ENCODE results near the gene ARSK. TPM values are rescaled to one million over a fixed set of nuclear protein-coding genes. Genes with fewer than 3 reads are reported as not detected.
A peak's percentile ranks its signal among the peaks of the same experiment; 100 is the strongest.

The ARSK gene, protein sequence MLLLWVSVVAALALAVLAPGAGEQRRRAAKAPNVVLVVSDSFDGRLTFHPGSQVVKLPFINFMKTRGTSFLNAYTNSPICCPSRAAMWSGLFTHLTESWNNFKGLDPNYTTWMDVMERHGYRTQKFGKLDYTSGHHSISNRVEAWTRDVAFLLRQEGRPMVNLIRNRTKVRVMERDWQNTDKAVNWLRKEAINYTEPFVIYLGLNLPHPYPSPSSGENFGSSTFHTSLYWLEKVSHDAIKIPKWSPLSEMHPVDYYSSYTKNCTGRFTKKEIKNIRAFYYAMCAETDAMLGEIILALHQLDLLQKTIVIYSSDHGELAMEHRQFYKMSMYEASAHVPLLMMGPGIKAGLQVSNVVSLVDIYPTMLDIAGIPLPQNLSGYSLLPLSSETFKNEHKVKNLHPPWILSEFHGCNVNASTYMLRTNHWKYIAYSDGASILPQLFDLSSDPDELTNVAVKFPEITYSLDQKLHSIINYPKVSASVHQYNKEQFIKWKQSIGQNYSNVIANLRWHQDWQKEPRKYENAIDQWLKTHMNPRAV
- total RNA-seq, result 1 to 10 TPM; 2.0 to 4.9 (median 3.6) TPM

GRCh38 chr5:95554647-95555548 is at the start of gene ARSK, which contains the start of gene SKIC3:
Gene ARSK (plus strand): TSS chr5:95555101. CDS start chr5:95555279, 178 bp downstream.
Gene SKIC3 (minus strand): TSS chr5:95554977. CDS start chr5:95547150, 7,827 bp downstream.
- Histone ChIP-seq H3K4me3 (peak within 1 kb of the TSS; percentile 63 to 94 (median 77)), H3K27ac (peak within 1 kb of the TSS; percentile 84 to 95 (median 92)), H3K9me3 (no peaks in the 10 kb centered on the region), H3K27me3 (no peaks in the 10 kb centered on the region), H3K36me3 (peaks cover 0 to 13% (median 0%) of the 10 kb centered on the region in 3 donors), H3K4me1 (peaks cover 8 to 45% (median 12%) of the 10 kb centered on the region in 3 donors)
- peak; percentile 83 for DNase-seq
- TF ChIP-seq CTCF (IDR thresholded peaks at IDR 0.05), result peak; percentile 4 to 51 (median 36)
- TF ChIP-seq POLR2A (IDR thresholded peaks at IDR 0.05), result peak in 3 of 4 donors; percentile 87 to 88 (median 87)
- intact Hi-C loops (cut with DNase I), result no loop called here
- 0% methylated on average over 24 to 40 of the region's 63 CpGs for WGBS, 2 donors

DNA sequence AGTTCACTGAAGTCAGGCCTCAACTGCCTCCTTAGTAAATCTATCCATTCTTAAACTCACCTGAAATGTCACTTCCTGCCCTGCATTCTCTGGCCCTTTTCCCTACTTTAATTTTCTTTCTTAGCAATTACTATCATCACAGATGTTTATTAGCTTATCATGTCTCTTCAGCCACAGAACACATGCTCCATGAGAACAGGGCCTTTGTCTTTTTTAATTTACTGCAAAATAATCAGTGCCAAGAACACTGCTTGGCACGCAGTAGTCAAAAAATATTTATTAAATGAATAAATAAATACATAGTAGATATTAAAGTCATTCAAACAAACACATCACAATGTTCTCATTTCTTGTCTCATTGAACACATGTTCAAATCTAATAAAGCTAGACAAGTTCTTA is 46.4 kb upstream of the ARSK start:
- Histone ChIP-seq H3K9me3 (no peaks in the 10 kb centered on the region), H3K4me3 (no peak overlapping the region), H3K4me1 (no peaks in the 10 kb centered on the region), H3K36me3 (peaks cover 0 to 100% (median 5%) of the 10 kb centered on the region in 3 donors), H3K27ac (no peak overlapping the region), H3K27me3 (no peaks in the 10 kb centered on the region)
- TF ChIP-seq POLR2A (IDR thresholded peaks at IDR 0.05), result no peak
- no peak for TF ChIP-seq CTCF (IDR thresholded peaks at IDR 0.05)
- no peak for DNase-seq
- intact Hi-C loops (cut with DNase I), result no loop called here
- WGBS, 2 donors, result 65 to 72% methylated on average over 1 of the region's 1 CpG

DNA sequence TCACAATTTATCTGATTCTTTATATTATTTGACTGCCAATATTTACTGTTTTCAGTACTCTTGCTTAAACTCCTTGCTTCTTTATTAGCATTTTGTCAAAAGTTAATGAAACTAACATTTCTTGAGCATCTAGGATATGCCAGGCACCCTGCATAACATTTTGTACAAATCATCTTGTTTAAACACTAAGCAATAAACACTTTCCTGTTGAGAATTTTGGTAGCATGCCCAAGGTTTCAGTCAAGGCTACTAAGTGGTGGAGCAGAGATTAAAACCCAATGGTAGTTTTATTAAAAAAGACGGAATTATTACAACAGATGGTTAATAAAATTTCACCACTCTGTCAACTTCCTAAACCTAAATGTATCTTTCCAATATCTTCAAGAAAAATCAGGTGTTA is 43.3 kb upstream of the ARSK start:
- intact Hi-C loops (cut with DNase I), result no loop called here
- H3K27ac ChIP-seq, result no peak overlapping the region
- no peak for DNase-seq
- H3K27me3 ChIP-seq, result no peaks in the 10 kb centered on the region
- H3K4me3 ChIP-seq, result no peak overlapping the region
- H3K9me3 ChIP-seq, result no peaks in the 10 kb centered on the region
- TF ChIP-seq POLR2A (IDR thresholded peaks at IDR 0.05) (no peak), CTCF (IDR thresholded peaks at IDR 0.05) (no peak)
- H3K4me1 ChIP-seq, result no peaks in the 10 kb centered on the region
- 96% methylated on average over 1 of the region's 1 CpG for WGBS, 2 donors
- H3K36me3 ChIP-seq, result peaks cover 3 to 100% (median 5%) of the 10 kb centered on the region in 3 donors

DNA sequence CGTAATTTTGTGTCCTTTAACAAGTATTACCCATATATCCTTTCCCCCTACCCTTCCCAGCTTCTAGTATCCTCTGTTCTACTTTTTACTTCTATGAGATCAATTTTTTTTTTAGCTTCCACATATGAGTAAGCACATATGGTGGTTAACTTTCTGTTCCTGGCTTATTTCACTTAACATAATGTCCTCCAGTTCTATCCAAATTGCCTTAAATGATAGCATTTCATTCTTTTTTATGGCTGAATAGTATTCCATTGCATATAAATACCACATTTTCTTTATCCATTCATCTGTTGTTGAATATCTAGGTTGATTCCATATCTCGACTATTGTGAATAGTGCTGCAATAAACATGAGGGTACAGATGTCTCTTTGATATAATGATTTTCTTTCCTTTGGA is 36.5 kb upstream of the ARSK start:
- H3K4me3 ChIP-seq, result no peak overlapping the region
- H3K4me1 ChIP-seq, result no peaks in the 10 kb centered on the region
- DNase-seq, result no peak
- H3K27ac ChIP-seq, result no peak overlapping the region
- H3K27me3 ChIP-seq, result no peaks in the 10 kb centered on the region
- peaks cover under 1 to 100% (median 7%) of the 10 kb centered on the region in 3 donors for H3K36me3 ChIP-seq
- H3K9me3 ChIP-seq, result no peaks in the 10 kb centered on the region
- 96 to 100% methylated on average over 2 of the region's 2 CpGs for WGBS, 2 donors
- intact Hi-C loops (cut with DNase I), result no loop called here
- TF ChIP-seq POLR2A (IDR thresholded peaks at IDR 0.05), result no peak
- no peak for TF ChIP-seq CTCF (IDR thresholded peaks at IDR 0.05)
